Caco-2 (cell line): ENCODE data around the gene CD81. TPM values are rescaled to one million over a fixed set of nuclear protein-coding genes. Genes with fewer than 3 reads are reported as not detected.

Experiments used
- BruUV-seq: library from RNA; stranded (reverse); fragments of 400-500 nt; replicated peaks from 2 replicates; lab custom pipeline; 2021; lab: Mats Ljungman, UMichigan
- CTCF ChIA-PET: fragments of 300-600 bp; sonication (Branson Sonifier 250); formaldehyde crosslinking; loops from one replicate; lab custom pipeline; 2022; ENCODE audit warnings: antibody characterized with exemption; lab: Charles Lee
- POLR2A ChIA-PET: fragments of 300-600 bp; sonication (Branson Sonifier 250); formaldehyde crosslinking; loops from one replicate; lab custom pipeline; 2022; ENCODE audit warnings: antibody characterized with exemption; lab: Charles Lee
- DNase-seq, 2 experiments: peaks; one replicate each; pipeline versions ENCODE4 v3.0.0 to v3.0.0-alpha.2; 2020 to 2022
- H3K27me3 ChIP-seq: replicated peaks from 2 replicates; pipeline ENCODE4 v1.6.0; 2011; ENCODE audit warnings: low read length; ENCODE audit not compliant: control insufficient read depth, insufficient read depth
- H3K36me3 ChIP-seq: 2 replicates; pipeline ENCODE4 v1.5.1; 2011; ENCODE audit warnings: low read length; ENCODE audit not compliant: control insufficient read depth, insufficient read depth
- H3K4me1 ChIP-seq: fragments of 250-450 bp; sonication (Bioruptor Pico); 2 replicates; pipeline ENCODE4 v1.5.1; 2020; ENCODE audit warnings: mild to moderate bottlenecking
- H3K4me3 ChIP-seq: 2 replicates; pipeline ENCODE4 v1.5.1; 2011; ENCODE audit warnings: low read depth, mild to moderate bottlenecking, control low read depth, low read length
- H3K9me3 ChIP-seq: fragments of 250-450 bp; sonication (Bioruptor Pico); 2 replicates; pipeline ENCODE4 v1.5.1; 2020; ENCODE audit warnings: mild to moderate bottlenecking, moderate library complexity
- H3K27ac Mint-ChIP-seq: one replicate; pipeline ENCODE4 v1.8.0; 2022; ENCODE audit warnings: mixed read lengths; ENCODE audit not compliant: unreplicated experiment
- H3K27me3 Mint-ChIP-seq: one replicate; pipeline ENCODE4 v1.8.0; 2022; ENCODE audit warnings: mixed read lengths; ENCODE audit not compliant: insufficient read depth, unreplicated experiment
- H3K36me3 Mint-ChIP-seq: one replicate; pipeline ENCODE4 v1.8.0; 2022; ENCODE audit warnings: mild to moderate bottlenecking, mixed read lengths; ENCODE audit not compliant: insufficient read depth, unreplicated experiment
- H3K4me1 Mint-ChIP-seq: one replicate; pipeline ENCODE4 v1.8.0; 2022; ENCODE audit warnings: low read depth, mixed read lengths; ENCODE audit not compliant: unreplicated experiment
- H3K4me3 Mint-ChIP-seq: one replicate; pipeline ENCODE4 v1.8.0; 2022; ENCODE audit warnings: mild to moderate bottlenecking, moderate library complexity, mixed read lengths; ENCODE audit not compliant: unreplicated experiment
- H3K9me3 Mint-ChIP-seq: one replicate; pipeline ENCODE4 v1.8.0; 2022; ENCODE audit warnings: mixed read lengths; ENCODE audit not compliant: unreplicated experiment
- CTCF ChIP-seq, 2 experiments: fragments of 200-600 bp in 1 of 2; IDR thresholded peaks; 1 replicate in 1 of 2; 2 replicates in 1 of 2; pipeline versions ENCODE4 v1.5.1 to v1.8.0; 2011 to 2022; ENCODE audit warnings: antibody characterized with exemption in 1 of 2, control low read depth in 1 of 2, inconsistent platforms in 1 of 2, low read depth in 1 of 2, low read length in 1 of 2, mild to moderate bottlenecking in 1 of 2, moderate library complexity in 1 of 2; ENCODE audit not compliant: insufficient read depth in 1 of 2, severe bottlenecking in 1 of 2, unreplicated experiment in 1 of 2
- intact Hi-C: fragments of 100-400 bp; cut with micrococcal nuclease; formaldehyde crosslinking; loops from one replicate; pipeline ENCODE4 v1.10.0; 2022; ENCODE audit not compliant: unreplicated experiment
- total RNA-seq: library from RNA; stranded (reverse); gene quantifications from 2 replicates; pipeline ENCODE4 v1.2.3, GENCODE V29; 2022

The CD81 gene
- total RNA-seq, 1 experiment from 2014 or later: 412 TPM

GRCh38 chr11:2418693-2419360 is 41.7 kb downstream of the CD81 start:
- H3K4me3 Mint-ChIP-seq: no peak overlapping the region
- no peaks in the 10 kb centered on the region for H3K36me3 ChIP-seq
- no peaks in the 10 kb centered on the region for H3K27me3 ChIP-seq
- no peaks in the 10 kb centered on the region for H3K36me3 Mint-ChIP-seq
- no TSS peak for BruUV-seq
- H3K4me1 Mint-ChIP-seq: no peaks in the 10 kb centered on the region
- intact Hi-C loops: loop anchor here (1.0 to 2.0 kb wide), 2 partner anchors 19 to 222 kb away; partner anchors contain the start of gene TSSC4
- DNase-seq: no peak
- no peaks in the 10 kb centered on the region for H3K27me3 Mint-ChIP-seq
- peaks cover 4% of the 10 kb centered on the region for H3K4me1 ChIP-seq
- no peak overlapping the region for H3K4me3 ChIP-seq
- ChIA-PET CTCF (interaction anchor here (0.8 to 3.4 kb wide), 10 partner anchors 9 to 232 kb away, joined by 3 to 128 read pairs (median 4); partner anchors contain the start of genes CD81 and TSSC4), POLR2A (no interaction called here)
- no peak for TF ChIP-seq CTCF (IDR thresholded peaks at IDR 0.05; ENCODE audit: insufficient read depth in 1 of 2, low read depth in 1 of 2, low read length in 1 of 2, severe bottlenecking in 1 of 2, unreplicated experiment in 1 of 2)
- no peaks in the 10 kb centered on the region for H3K9me3 Mint-ChIP-seq
- no peak overlapping the region for H3K27ac Mint-ChIP-seq
- H3K9me3 ChIP-seq: no peaks in the 10 kb centered on the region

- Mint-ChIP-seq H3K4me1 (no peaks in the 10 kb centered on the region), H3K36me3 (no peaks in the 10 kb centered on the region), H3K27ac (no peak overlapping the region), H3K27me3 (no peaks in the 10 kb centered on the region), H3K4me3 (no peak overlapping the region), H3K9me3 (no peaks in the 10 kb centered on the region)
- intact Hi-C loops: loop anchor here (1.0 to 2.0 kb wide), 3 partner anchors 20 to 223 kb away; partner anchors contain the start of gene TSSC4
- Histone ChIP-seq H3K9me3 (no peaks in the 10 kb centered on the region), H3K4me1 (peaks cover 4% of the 10 kb centered on the region), H3K27me3 (no peaks in the 10 kb centered on the region), H3K4me3 (no peak overlapping the region), H3K36me3 (no peaks in the 10 kb centered on the region)
- peak; percentile 66 to 94 for TF ChIP-seq CTCF (IDR thresholded peaks at IDR 0.05; ENCODE audit: insufficient read depth in 1 of 2, low read depth in 1 of 2, low read length in 1 of 2, severe bottlenecking in 1 of 2, unreplicated experiment in 1 of 2)
- DNase-seq: peak; percentile 74 to 80
- ChIA-PET CTCF (interaction anchor here (0.6 to 3.4 kb wide), 20 partner anchors 10 to 510 kb away, joined by 3 to 128 read pairs (median 5); partner anchors contain the start of genes CD81 and TSSC4), POLR2A (interaction anchor here (0.5 kb wide), 1 partner anchor 127 kb away, joined by 3 read pairs; no protein-coding TSS in a partner anchor)
- BruUV-seq: no TSS peak
These were observed 42.8 kb downstream of the CD81 start for GRCh38 chr11:2419638-2420501.
